Measurements from ENCODE around the gene SLC9A7. TPM values are rescaled to one million over a fixed set of nuclear protein-coding genes. Genes with fewer than 3 reads are reported as not detected.

SLC9A7 gene
- total and polyA plus RNA-seq, 4 donors: 2.3 to 13.2 (median 3.1) TPM

GRCh38 chrX:46739736-46740135 lies 19.2 kb downstream of the SLC9A7 start:
- peaks cover 0 to 3% (median 0%) of the 10 kb centered on the region in 4 donors for H3K36me3 ChIP-seq (ENCODE audit: control insufficient read depth in 4 of 4, insufficient read depth in 3 of 4, low read depth in 1 of 4, low read length in 3 of 4)
- peaks cover 0 to 15% (median 4%) of the 10 kb centered on the region in 4 donors for H3K9me3 ChIP-seq (ENCODE audit: control insufficient read depth in 4 of 4, low read length in 3 of 4)
- TF ChIP-seq JUND (IDR thresholded peaks at IDR 0.05): no peak
- TF ChIP-seq CTCF (IDR thresholded peaks at IDR 0.05; ENCODE audit: low read depth, low read length, missing input control): no peak
- TF ChIP-seq SP1 (IDR thresholded peaks at IDR 0.05): no peak
- TF ChIP-seq YY1 (IDR thresholded peaks at IDR 0.05): no peak
- no peak for TF ChIP-seq GABPA (IDR thresholded peaks at IDR 0.05 in 1 of 2, conservative IDR thresholded peaks at IDR 0.05 in 1 of 2)
- TF ChIP-seq MAX (IDR thresholded peaks at IDR 0.05): no peak
- TF ChIP-seq REST (IDR thresholded peaks at IDR 0.05): no peak
- no peak for TF ChIP-seq HNF4A (conservative IDR thresholded peaks at IDR 0.05)
- no peak for TF ChIP-seq RXRA (IDR thresholded peaks at IDR 0.05)
- no peak for TF ChIP-seq ATF3 (IDR thresholded peaks at IDR 0.05)
- TF ChIP-seq FOXA2 (IDR thresholded peaks at IDR 0.05): no peak
- TF ChIP-seq EGR1 (IDR thresholded peaks at IDR 0.05; ENCODE audit: low read depth in 2 of 2): no peak
- H3K9ac ChIP-seq (ENCODE audit: low read depth in 1 of 2, low read length in 2 of 2): no peak overlapping the region
- WGBS: 46% methylated on average over 1 of the region's 1 CpG
- peaks cover 0 to 3% (median 0%) of the 10 kb centered on the region in 4 donors for H3K27me3 ChIP-seq (ENCODE audit: control insufficient read depth in 4 of 4, insufficient read depth in 4 of 4, low read length in 3 of 4)
- H3K4me1 ChIP-seq (ENCODE audit: control insufficient read depth in 4 of 4, insufficient read depth in 4 of 4, low read length in 3 of 4): no peaks in the 10 kb centered on the region
- no peak for DNase-seq (ENCODE audit: low spot score)
- H3K4me3 ChIP-seq (ENCODE audit: low read depth in 1 of 3, low read length in 3 of 3): no peak overlapping the region
- H3K27ac ChIP-seq (ENCODE audit: low read depth in 1 of 2, low read length in 2 of 2): no peak overlapping the region

GRCh38 chrX:46737462-46737861 lies 21.5 kb downstream of the SLC9A7 start:
- 89% methylated on average over 2 of the region's 2 CpGs for WGBS
- no peak overlapping the region for H3K27ac ChIP-seq (ENCODE audit: low read depth in 1 of 2, low read length in 2 of 2)
- no peak overlapping the region for H3K9ac ChIP-seq (ENCODE audit: low read depth in 1 of 2, low read length in 2 of 2)
- TF ChIP-seq SP1 (IDR thresholded peaks at IDR 0.05) (no peak), REST (IDR thresholded peaks at IDR 0.05) (no peak), EGR1 (IDR thresholded peaks at IDR 0.05; ENCODE audit: low read depth in 2 of 2) (no peak), ZBTB33 (IDR thresholded peaks at IDR 0.05) (no peak), HNF4A (conservative IDR thresholded peaks at IDR 0.05) (no peak), CTCF (IDR thresholded peaks at IDR 0.05; ENCODE audit: low read depth, low read length, missing input control) (no peak), MAX (IDR thresholded peaks at IDR 0.05) (no peak), FOXA1 (IDR thresholded peaks at IDR 0.05) (no peak), YY1 (IDR thresholded peaks at IDR 0.05) (no peak), GABPA (IDR thresholded peaks at IDR 0.05 in 1 of 2, conservative IDR thresholded peaks at IDR 0.05 in 1 of 2) (no peak), NR2F2 (IDR thresholded peaks at IDR 0.05) (no peak), FOXA2 (IDR thresholded peaks at IDR 0.05) (no peak), TAF1 (conservative IDR thresholded peaks at IDR 0.05) (no peak), RAD21 (IDR thresholded peaks at IDR 0.05) (no peak)
- H3K9me3 ChIP-seq (ENCODE audit: control insufficient read depth in 4 of 4, low read length in 3 of 4): peaks cover 0 to 15% (median 4%) of the 10 kb centered on the region in 4 donors
- no peak for DNase-seq (ENCODE audit: low spot score)
- H3K27me3 ChIP-seq (ENCODE audit: control insufficient read depth in 4 of 4, insufficient read depth in 4 of 4, low read length in 3 of 4): no peaks in the 10 kb centered on the region
- no peaks in the 10 kb centered on the region for H3K4me1 ChIP-seq (ENCODE audit: control insufficient read depth in 4 of 4, insufficient read depth in 4 of 4, low read length in 3 of 4)
- peaks cover 0 to 3% (median 0%) of the 10 kb centered on the region in 4 donors for H3K36me3 ChIP-seq (ENCODE audit: control insufficient read depth in 4 of 4, insufficient read depth in 3 of 4, low read depth in 1 of 4, low read length in 3 of 4)
- no peak overlapping the region for H3K4me3 ChIP-seq (ENCODE audit: low read depth in 1 of 3, low read length in 3 of 3)
